HG02623 (cell line): Measurements from ENCODE around the gene FNDC11.

ENCODE experiments used
- ATAC-seq: cut with Tn5 transposase; IDR thresholded peaks from one replicate; pipeline ENCODE4 v1.9.1; 2021; ENCODE audit warnings: moderate library complexity; ENCODE audit not compliant: unreplicated experiment

Gene FNDC11

GRCh38 chr20:63578224-63579016 is 24.5 kb downstream of the FNDC11 start:
- no peak for ATAC-seq

- ATAC-seq: no peak
Observed at GRCh38 chr20:63579017-63579694, 25.2 kb downstream of the FNDC11 start.

- ATAC-seq: no peak
Observed at GRCh38 chr20:63580796-63581461, 27.0 kb downstream of the FNDC11 start.

GRCh38 chr20:63582382-63583063 is 28.6 kb downstream of the FNDC11 start:
- no peak for ATAC-seq

- ATAC-seq: no peak
Observed at GRCh38 chr20:63585616-63586565, 31.9 kb downstream of the FNDC11 start.

GRCh38 chr20:63586797-63587196 is 32.8 kb downstream of the FNDC11 start:
- ATAC-seq: no peak

- no peak for ATAC-seq
Observed at GRCh38 chr20:63587256-63587655, 33.3 kb downstream of the FNDC11 start.

GRCh38 chr20:63587776-63588591 is 34.0 kb downstream of the FNDC11 start:
- ATAC-seq: no peak

GRCh38 chr20:63588641-63589041 is 34.7 kb downstream of the FNDC11 start:
- no peak for ATAC-seq

- ATAC-seq: no peak
Observed at GRCh38 chr20:63589261-63590217, 35.6 kb downstream of the FNDC11 start.

GRCh38 chr20:63590218-63591146 is 36.5 kb downstream of the FNDC11 start:
- ATAC-seq: no peak

- ATAC-seq: no peak
Observed at GRCh38 chr20:63591147-63591533, 37.2 kb downstream of the FNDC11 start.

GRCh38 chr20:63591786-63592355 is 37.9 kb downstream of the FNDC11 start:
- ATAC-seq: no peak

GRCh38 chr20:63592661-63593060 is 38.7 kb downstream of the FNDC11 start:
- no peak for ATAC-seq

GRCh38 chr20:63594043-63594561 is 40.1 kb downstream of the FNDC11 start:
- no peak for ATAC-seq

- ATAC-seq: no peak
Observed at GRCh38 chr20:63595416-63596127, 41.6 kb downstream of the FNDC11 start.
